EH (cell line): ENCODE data around the gene MLXIPL.
"Not testable (repeated sequence)": the region's sequence is repeated elsewhere in the genome, so short reads cannot be mapped to it uniquely, and the experiment has no call there.

Source experiments
- DNase-seq: peaks from one replicate; pipeline ENCODE4 v3.0.0-alpha.2; 2015; ENCODE audit warnings: low read depth

Gene MLXIPL

GRCh38 chr7:73611017-73611555 lies 13.2 kb downstream of the MLXIPL start:
- no peak for DNase-seq

- DNase-seq: no peak
Measured at GRCh38 chr7:73610105-73610504, 14.2 kb downstream of the MLXIPL start.

GRCh38 chr7:73607692-73607983 lies 16.7 kb downstream of the MLXIPL start:
- not testable (repeated sequence) for DNase-seq

- DNase-seq: peak; percentile 43
Measured at GRCh38 chr7:73606801-73607691, 17.3 kb downstream of the MLXIPL start.

DNA sequence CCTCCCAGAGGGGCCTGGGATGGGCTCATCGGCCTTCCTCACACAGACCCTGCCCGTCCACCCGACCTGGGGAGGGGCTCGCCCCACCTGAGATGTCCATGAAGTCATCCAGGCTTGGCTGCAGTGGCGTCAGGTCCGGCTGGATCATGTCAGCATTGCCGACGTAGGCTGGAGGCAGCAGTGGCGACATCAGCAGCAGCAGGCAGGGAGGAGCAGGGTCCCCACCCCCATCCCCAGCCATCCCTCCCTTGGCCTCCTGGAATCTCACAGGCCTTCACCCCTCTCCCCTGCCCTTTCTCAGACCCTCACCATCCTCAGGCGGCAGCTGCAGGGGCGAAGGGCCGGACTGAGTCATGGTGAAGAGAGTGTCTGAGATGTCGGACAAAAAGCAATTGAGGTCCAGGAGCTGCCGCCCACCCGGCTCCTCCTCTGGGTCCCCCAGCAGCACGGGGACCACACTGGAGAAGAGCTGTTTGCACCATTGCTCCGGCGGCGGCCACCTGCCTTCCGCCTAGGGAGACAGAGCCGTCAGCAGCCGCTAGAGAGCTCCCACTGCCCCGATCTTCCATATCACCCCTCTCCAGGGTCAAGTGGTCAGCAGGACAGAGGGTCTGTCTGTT lies 18.6 kb downstream of the MLXIPL start:
- no peak for DNase-seq

GRCh38 chr7:73602721-73603651 lies 21.3 kb downstream of the MLXIPL start:
- no peak for DNase-seq

GRCh38 chr7:73599916-73600315 lies 24.4 kb downstream of the MLXIPL start:
- no peak for DNase-seq

DNA sequence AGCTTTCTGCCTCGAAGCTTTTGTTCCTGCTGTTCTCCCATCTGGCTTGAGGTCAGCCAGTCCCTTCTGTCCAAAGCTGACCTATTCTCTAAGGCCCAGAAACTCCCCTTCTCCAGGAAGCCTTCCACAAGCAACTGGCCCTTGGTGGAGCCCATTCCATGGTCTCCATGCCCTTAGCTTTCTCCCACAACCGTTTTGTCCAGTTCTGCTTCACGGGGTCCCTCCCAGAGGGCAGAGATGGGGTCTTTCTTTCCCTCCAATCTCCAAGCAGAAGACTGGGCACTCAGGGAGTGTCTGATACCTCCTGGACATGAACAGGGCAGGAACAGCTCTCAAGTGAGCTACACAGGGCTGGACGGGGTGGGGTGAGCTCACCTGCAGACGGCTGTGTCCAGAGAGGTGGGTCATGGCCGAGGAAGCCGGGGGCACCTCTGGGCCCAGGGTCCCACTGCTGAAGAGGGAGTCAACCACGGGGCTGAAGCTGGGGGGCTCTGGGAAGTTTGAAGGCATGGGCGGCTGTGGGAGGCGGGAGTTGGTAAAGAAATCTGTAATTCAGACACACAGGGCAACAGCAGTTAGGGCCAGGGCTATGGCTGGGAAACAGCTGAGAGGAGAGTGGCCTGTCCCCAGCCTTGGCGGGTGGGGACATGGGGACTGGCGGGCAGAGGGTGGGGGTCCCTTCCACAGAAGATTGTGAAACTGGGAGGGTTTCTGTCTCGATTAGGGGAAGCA lies 25.0 kb downstream of the MLXIPL start:
- DNase-seq: no peak

- DNase-seq: no peak
Measured at GRCh38 chr7:73597978-73598782, 26.1 kb downstream of the MLXIPL start.

DNA sequence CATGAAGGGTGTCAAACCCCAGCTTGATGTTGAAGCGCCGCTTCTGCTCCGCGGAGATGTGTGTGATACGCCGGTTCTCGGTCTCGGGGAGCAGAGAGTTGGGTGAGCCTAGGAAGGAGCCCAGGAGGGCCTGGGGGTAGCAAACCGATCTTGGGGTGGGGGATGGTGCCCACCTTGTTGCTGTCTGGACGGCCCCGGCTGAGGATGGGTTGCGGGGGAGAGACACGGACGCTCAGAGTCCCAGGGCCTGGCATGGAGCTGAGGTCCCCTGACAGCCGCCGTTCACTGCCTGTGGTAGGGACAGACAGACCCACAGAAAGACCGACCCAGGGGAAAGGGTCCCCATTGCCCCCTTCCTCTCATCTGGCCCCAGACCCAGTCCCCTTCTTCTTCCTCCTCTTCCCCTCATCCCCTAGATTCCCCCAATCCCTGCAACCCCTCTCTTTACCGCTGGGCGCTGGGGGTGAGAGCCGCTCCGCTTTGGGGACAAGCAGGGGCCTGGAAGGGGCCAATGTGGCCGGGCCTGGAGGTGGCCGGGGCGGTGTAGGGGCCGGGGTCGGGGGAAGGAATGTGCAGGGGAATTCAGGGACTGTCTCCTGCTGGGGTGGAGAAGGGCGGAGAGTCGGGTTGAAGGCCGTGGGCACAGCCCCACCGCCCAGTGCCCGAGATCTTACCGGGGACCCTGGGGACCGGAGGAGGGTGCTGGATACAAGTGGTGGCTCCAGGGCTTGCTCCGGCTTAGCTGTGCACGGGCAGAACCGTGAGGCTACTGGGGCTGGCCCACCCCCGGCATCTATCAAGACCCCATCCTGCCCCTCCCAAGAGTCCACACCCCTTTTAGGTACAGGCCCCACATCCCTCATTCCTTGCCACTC lies 27.9 kb downstream of the MLXIPL start:
- no peak for DNase-seq

DNA sequence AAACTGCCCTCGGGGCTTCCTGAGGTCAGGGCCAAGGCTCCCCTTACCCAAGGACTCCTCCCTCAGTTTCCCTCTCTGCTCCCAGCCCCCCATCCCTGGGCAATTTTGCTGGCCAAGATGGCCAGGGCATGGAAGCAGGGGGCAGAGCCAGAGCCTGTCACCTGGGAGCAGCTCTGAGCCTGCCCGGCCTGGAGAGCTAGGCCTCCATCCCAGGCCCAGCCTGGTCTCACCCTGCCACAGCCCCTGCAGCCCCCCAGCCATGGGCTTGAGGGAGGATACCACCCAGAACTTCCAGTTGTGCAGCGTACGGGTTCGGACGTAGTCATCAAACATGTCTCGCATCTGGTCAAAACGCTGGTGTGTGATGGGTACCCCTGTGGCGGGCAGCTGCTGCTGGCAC lies 29.0 kb downstream of the MLXIPL start:
- DNase-seq: no peak

DNA sequence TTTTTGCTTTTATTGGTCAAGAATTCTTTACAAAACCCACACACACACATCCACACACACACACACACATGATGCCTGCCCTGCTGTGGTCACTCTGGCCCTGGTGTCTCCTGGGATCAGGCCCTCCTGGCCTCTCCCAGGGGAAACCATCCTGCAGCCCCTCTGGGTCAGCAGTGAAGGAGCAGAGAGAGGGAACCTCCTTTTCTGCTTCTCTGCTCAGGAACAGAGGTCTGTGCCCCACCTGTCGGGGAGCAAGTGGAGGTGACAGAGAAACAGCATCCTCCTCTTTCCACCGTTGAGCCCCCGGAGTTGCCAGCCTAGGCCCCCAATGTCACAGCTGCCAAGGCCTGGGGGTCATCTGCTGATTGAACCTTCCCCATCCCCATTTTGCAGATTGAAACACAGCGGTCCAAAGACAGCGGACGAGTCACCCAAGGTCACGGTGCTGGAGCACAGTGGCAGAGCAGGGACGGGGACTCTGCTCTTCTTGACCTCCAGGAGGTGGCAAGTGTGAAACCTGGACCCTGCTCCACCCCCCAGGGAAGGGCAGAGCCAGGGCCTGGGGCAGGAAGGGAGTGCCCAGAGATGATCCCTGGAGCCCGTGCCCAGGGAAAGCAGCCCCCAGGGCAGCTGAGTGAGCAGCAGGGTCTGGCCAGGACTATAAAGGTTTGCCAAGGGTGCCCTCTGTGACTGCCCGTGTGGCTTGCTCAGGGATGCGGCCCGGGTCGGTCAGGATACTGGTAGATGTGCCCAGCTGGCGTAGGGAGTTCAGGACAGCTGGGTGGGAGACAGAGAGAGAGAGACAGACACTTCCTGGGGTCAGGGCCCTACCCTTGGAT lies 30.9 kb downstream of the MLXIPL start:
- no peak for DNase-seq

- DNase-seq: no peak
Measured at GRCh38 chr7:73586911-73587310, 37.4 kb downstream of the MLXIPL start.

DNA sequence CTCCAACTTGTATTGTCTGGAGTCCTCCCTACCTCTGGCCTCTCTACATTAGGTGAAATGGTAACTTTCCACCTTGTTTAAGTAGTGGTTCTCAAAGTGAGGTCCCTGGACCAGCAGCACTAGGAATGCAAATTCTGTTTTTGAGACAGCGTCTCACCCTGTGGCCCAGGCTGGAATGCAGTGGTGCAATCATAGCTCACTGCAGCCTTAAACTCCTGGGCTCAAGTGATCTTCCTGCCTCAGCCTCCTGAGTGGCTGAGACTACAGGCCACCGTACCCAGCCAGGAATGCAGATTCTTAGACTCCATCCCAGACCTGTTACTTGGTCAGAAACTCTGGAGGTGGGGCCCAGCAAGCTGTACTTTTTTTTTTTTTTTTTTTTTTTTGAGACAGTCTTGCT lies 39.1 kb downstream of the MLXIPL start:
- peak; percentile 37 for DNase-seq

DNA sequence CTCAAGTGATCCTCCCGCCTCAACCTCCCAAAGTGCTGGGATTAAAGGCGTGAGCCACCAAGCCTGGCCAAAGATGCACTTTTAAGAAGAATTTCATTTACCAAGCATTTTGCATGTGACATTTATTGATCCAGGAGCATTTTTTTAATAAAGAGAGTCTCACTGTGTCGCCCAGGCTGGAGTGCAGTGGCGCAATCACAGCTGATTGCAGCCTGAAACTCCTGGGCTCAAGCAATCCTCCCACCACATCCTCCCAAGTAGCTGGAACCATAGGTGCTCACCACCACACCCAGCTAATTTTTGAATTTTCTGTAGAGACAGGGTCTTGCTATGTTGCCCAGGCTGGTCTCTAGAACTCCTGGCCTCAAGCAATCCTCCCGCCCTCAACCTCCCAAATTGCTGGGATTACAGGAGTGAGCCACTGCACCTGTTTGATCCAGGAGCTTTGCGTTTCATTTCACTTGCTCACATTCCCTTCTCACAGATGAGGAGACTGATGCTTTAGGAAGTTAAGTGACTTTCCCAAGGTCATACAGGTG lies 41.6 kb downstream of the MLXIPL start:
- DNase-seq: no peak

- not testable (repeated sequence) for DNase-seq
Measured at GRCh38 chr7:73581006-73581405, 43.3 kb downstream of the MLXIPL start.

DNA sequence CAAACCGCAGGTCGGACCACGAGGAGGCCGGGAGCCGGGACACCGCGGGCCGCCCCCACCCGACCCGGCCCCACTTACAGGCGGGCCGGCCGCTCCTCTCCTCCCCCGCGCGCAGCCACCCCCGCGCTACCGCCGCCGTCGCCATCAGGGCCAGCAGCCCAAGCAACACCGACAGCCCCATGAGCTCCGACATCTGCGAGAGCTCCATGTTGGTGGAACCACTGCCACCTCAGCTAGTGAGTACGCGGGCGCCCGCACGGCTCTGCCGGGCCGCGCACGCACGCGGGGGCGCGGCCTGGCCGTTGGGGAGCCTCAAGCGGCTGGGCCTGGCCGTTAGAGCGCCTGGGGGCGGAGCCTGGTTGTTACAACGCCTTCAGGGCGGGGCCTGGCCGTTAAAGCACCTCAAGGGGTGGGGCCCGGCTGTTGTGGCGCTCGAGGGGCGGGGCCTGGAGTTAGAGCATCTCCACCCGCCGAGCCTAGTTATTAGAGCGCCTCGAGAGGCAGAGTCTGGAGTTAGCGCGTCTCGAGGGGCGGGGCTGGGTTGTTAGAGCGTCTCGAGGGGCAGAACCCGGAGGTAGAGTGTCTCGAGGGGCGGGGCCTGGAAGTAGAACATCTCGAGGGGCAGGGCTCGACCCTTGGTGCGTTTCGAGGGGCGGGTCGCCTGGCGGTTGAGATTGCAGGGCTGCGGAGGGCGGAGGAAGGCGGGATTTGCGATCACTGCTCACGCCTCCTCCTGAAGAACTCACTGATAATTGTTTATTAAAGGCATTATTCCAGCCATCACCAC lies 45.8 kb downstream of the MLXIPL start, which contains the start of gene TBL2:
TBL2 (minus strand) TSS at position 238 of the 787 bp plus-strand sequence; CDS start at position 208, 30 bp downstream.
- DNase-seq: peak; percentile 98
